ENCODE measurements around the gene MRPL32. TPM values are rescaled to one million over a fixed set of nuclear protein-coding genes. Genes with fewer than 3 reads are reported as not detected.
"Not testable (repeated sequence)": the region's sequence is repeated elsewhere in the genome, so short reads cannot be mapped to it uniquely, and the experiment has no call there.

MRPL32 gene
- total RNA-seq: 38.4 TPM

- H3K4me1 ChIP-seq (ENCODE audit: insufficient read depth, low read length): peaks cover 38% of the 10 kb centered on the region
- no peaks in the 10 kb centered on the region for H3K27me3 ChIP-seq (ENCODE audit: insufficient read depth, low read length)
- H3K4me3 ChIP-seq (ENCODE audit: low read length): peak within 1 kb of the TSS; percentile 95
- H3K9me3 ChIP-seq (ENCODE audit: low read depth, low read length): no peaks in the 10 kb centered on the region
These were observed at the start of gene MRPL32, which contains the start of gene PSMA2 for GRCh38 chr7:42931834-42932651. MRPL32 (plus strand) TSS chr7:42932376; CDS start chr7:42932387, 11 bp downstream. PSMA2 (minus strand) TSS chr7:42932174; CDS start chr7:42932158, 16 bp downstream.

GRCh38 chr7:42883950-42884349 is 48.2 kb upstream of the MRPL32 start:
- Histone ChIP-seq H3K27me3 (ENCODE audit: insufficient read depth, low read length) (no peaks in the 10 kb centered on the region), H3K9me3 (ENCODE audit: low read depth, low read length) (no peaks in the 10 kb centered on the region), H3K4me3 (ENCODE audit: low read length) (no peak overlapping the region), H3K4me1 (ENCODE audit: insufficient read depth, low read length) (peaks cover 22% of the 10 kb centered on the region)

GRCh38 chr7:42885183-42885582 is 47.0 kb upstream of the MRPL32 start:
- peaks cover 26% of the 10 kb centered on the region for H3K4me1 ChIP-seq (ENCODE audit: insufficient read depth, low read length)
- H3K9me3 ChIP-seq (ENCODE audit: low read depth, low read length): not testable (repeated sequence)

GRCh38 chr7:42886129-42886528 is 46.0 kb upstream of the MRPL32 start:
- Histone ChIP-seq H3K4me1 (ENCODE audit: insufficient read depth, low read length) (peaks cover 26% of the 10 kb centered on the region), H3K4me3 (ENCODE audit: low read length) (no peak overlapping the region), H3K9me3 (ENCODE audit: low read depth, low read length) (no peaks in the 10 kb centered on the region)

More at GRCh38 chr7:42885183-42885582, 47.0 kb upstream of the MRPL32 start:
- not testable (repeated sequence) for H3K4me3 ChIP-seq (ENCODE audit: low read length); H3K27me3 ChIP-seq (ENCODE audit: insufficient read depth, low read length)

GRCh38 chr7:42886893-42887505 is 45.2 kb upstream of the MRPL32 start:
- Histone ChIP-seq H3K4me1 (ENCODE audit: insufficient read depth, low read length) (peaks cover 26% of the 10 kb centered on the region), H3K4me3 (ENCODE audit: low read length) (no peak overlapping the region), H3K9me3 (ENCODE audit: low read depth, low read length) (no peaks in the 10 kb centered on the region), H3K27me3 (ENCODE audit: insufficient read depth, low read length) (no peaks in the 10 kb centered on the region)

More at GRCh38 chr7:42886129-42886528, 46.0 kb upstream of the MRPL32 start:
- H3K27me3 ChIP-seq (ENCODE audit: insufficient read depth, low read length): no peaks in the 10 kb centered on the region

GRCh38 chr7:42893346-42894240 is 38.6 kb upstream of the MRPL32 start:
- Histone ChIP-seq H3K9me3 (ENCODE audit: low read depth, low read length) (no peaks in the 10 kb centered on the region), H3K4me1 (ENCODE audit: insufficient read depth, low read length) (peaks cover 8% of the 10 kb centered on the region), H3K4me3 (ENCODE audit: low read length) (no peak overlapping the region), H3K27me3 (ENCODE audit: insufficient read depth, low read length) (no peaks in the 10 kb centered on the region)

GRCh38 chr7:42900842-42901241 is 31.3 kb upstream of the MRPL32 start:
- Histone ChIP-seq H3K4me1 (ENCODE audit: insufficient read depth, low read length) (no peaks in the 10 kb centered on the region), H3K27me3 (ENCODE audit: insufficient read depth, low read length) (no peaks in the 10 kb centered on the region), H3K9me3 (ENCODE audit: low read depth, low read length) (no peaks in the 10 kb centered on the region), H3K4me3 (ENCODE audit: low read length) (no peak overlapping the region)

- no peaks in the 10 kb centered on the region for H3K27me3 ChIP-seq (ENCODE audit: insufficient read depth, low read length)
- no peaks in the 10 kb centered on the region for H3K4me1 ChIP-seq (ENCODE audit: insufficient read depth, low read length)
- H3K9me3 ChIP-seq (ENCODE audit: low read depth, low read length): no peaks in the 10 kb centered on the region
- H3K4me3 ChIP-seq (ENCODE audit: low read length): no peak overlapping the region
These were observed 29.8 kb upstream of the MRPL32 start for GRCh38 chr7:42902331-42902730.

GRCh38 chr7:42906181-42906580 is 26.0 kb upstream of the MRPL32 start:
- Histone ChIP-seq H3K27me3 (ENCODE audit: insufficient read depth, low read length) (no peaks in the 10 kb centered on the region), H3K9me3 (ENCODE audit: low read depth, low read length) (no peaks in the 10 kb centered on the region), H3K4me3 (ENCODE audit: low read length) (no peak overlapping the region), H3K4me1 (ENCODE audit: insufficient read depth, low read length) (peaks cover 14% of the 10 kb centered on the region)

- H3K4me3 ChIP-seq (ENCODE audit: low read length): no peak overlapping the region
These were observed 24.9 kb upstream of the MRPL32 start for GRCh38 chr7:42907316-42907715.

GRCh38 chr7:42910306-42910705 is 21.9 kb upstream of the MRPL32 start:
- Histone ChIP-seq H3K27me3 (ENCODE audit: insufficient read depth, low read length) (no peaks in the 10 kb centered on the region), H3K9me3 (ENCODE audit: low read depth, low read length) (no peaks in the 10 kb centered on the region), H3K4me1 (ENCODE audit: insufficient read depth, low read length) (peaks cover 37% of the 10 kb centered on the region), H3K4me3 (ENCODE audit: low read length) (no peak overlapping the region)

More at GRCh38 chr7:42907316-42907715, 24.9 kb upstream of the MRPL32 start:
- Histone ChIP-seq H3K27me3 (ENCODE audit: insufficient read depth, low read length) (no peaks in the 10 kb centered on the region), H3K4me1 (ENCODE audit: insufficient read depth, low read length) (peaks cover 19% of the 10 kb centered on the region), H3K9me3 (ENCODE audit: low read depth, low read length) (no peaks in the 10 kb centered on the region)

- Histone ChIP-seq H3K4me3 (ENCODE audit: low read length) (peak within 1 kb of the TSS; percentile 68), H3K4me1 (ENCODE audit: insufficient read depth, low read length) (peaks cover 37% of the 10 kb centered on the region), H3K27me3 (ENCODE audit: insufficient read depth, low read length) (no peaks in the 10 kb centered on the region), H3K9me3 (ENCODE audit: low read depth, low read length) (no peaks in the 10 kb centered on the region)
These were observed 20.4 kb upstream of the MRPL32 start, which contains the start of gene C7orf25 for GRCh38 chr7:42911454-42912447. C7orf25 (minus strand) TSS chr7:42912070; CDS start chr7:42910900, 1,170 bp downstream.

GRCh38 chr7:42913591-42913990 is 18.6 kb upstream of the MRPL32 start:
- peaks cover 34% of the 10 kb centered on the region for H3K4me1 ChIP-seq (ENCODE audit: insufficient read depth, low read length)
- no peak overlapping the region for H3K4me3 ChIP-seq (ENCODE audit: low read length)
- H3K27me3 ChIP-seq (ENCODE audit: insufficient read depth, low read length): no peaks in the 10 kb centered on the region
- no peaks in the 10 kb centered on the region for H3K9me3 ChIP-seq (ENCODE audit: low read depth, low read length)

- H3K27me3 ChIP-seq (ENCODE audit: insufficient read depth, low read length): no peaks in the 10 kb centered on the region
- H3K9me3 ChIP-seq (ENCODE audit: low read depth, low read length): no peaks in the 10 kb centered on the region
- H3K4me3 ChIP-seq (ENCODE audit: low read length): no peak overlapping the region
- H3K4me1 ChIP-seq (ENCODE audit: insufficient read depth, low read length): peaks cover 34% of the 10 kb centered on the region
These were observed 18.2 kb upstream of the MRPL32 start for GRCh38 chr7:42914009-42914408.
